Thyroid gland (tissue), 4 donors: ENCODE measurements around the gene MFF. TPM values are rescaled to one million over a fixed set of nuclear protein-coding genes. Genes with fewer than 3 reads are reported as not detected.

Experiments
- DNase-seq, 2 donors: peaks; one replicate each; pipeline ENCODE4 v3.0.0-alpha.2; 2019
- H3K27ac ChIP-seq, 3 donors: fragments of 200-600 bp; sonication (generic); 1 replicate in 2 of 3; 2 replicates in 1 of 3; pipeline ENCODE4 v1.5.1; 2016 to 2019; ENCODE audit warnings: mild to moderate bottlenecking in 1 of 3, moderate library complexity in 1 of 3
- H3K27me3 ChIP-seq: fragments of 200-600 bp; sonication (generic); one replicate; pipeline ENCODE4 v1.5.1; 2019
- H3K36me3 ChIP-seq, 2 donors: fragments of 200-600 bp; sonication (generic); one replicate each; pipeline ENCODE4 v1.5.1; 2016 to 2019
- H3K4me1 ChIP-seq, 2 donors: fragments of 200-600 bp; sonication (generic); one replicate each; pipeline ENCODE4 v1.5.1; 2017 to 2019
- H3K4me3 ChIP-seq, 3 donors: fragments of 200-600 bp; sonication (generic); replicated peaks in 1 of 3; 1 replicate in 2 of 3; 2 replicates in 1 of 3; pipeline ENCODE4 v1.5.1; 2016; ENCODE audit warnings: mild to moderate bottlenecking in 1 of 3
- H3K9me3 ChIP-seq: fragments of 200-600 bp; sonication (generic); one replicate; pipeline ENCODE4 v1.5.1; 2017
- CTCF ChIP-seq, 6 experiments: fragments of 200-600 bp in 3 of 6; fragments of 450-650 bp in 3 of 6; sonication (generic) in 3 of 6; IDR thresholded peaks; one replicate each; pipeline ENCODE4 v1.5.1; 2016 to 2019; ENCODE audit warnings: antibody characterized with exemption in 6 of 6, mild to moderate bottlenecking in 2 of 6, inconsistent platforms in 1 of 6, moderate library complexity in 1 of 6
- POLR2A ChIP-seq, 2 donors: fragments of 450-650 bp; IDR thresholded peaks; one replicate each; pipeline ENCODE4 v1.6.1; 2017; ENCODE audit warnings: antibody characterized with exemption in 2 of 2, mild to moderate bottlenecking in 2 of 2, moderate library complexity in 1 of 2
- WGBS, 2 donors: methylation state at CpG; one replicate each; pipeline ENCODE4 v1.1.5; 2017; 5-methylcytosine and 5-hydroxymethylcytosine counted together
- intact Hi-C: fragments of 100-400 bp; cut with DNase I; formaldehyde crosslinking; loops from one replicate; pipeline ENCODE4 v1.15.1; 2023
- total RNA-seq, 4 donors: library from RNA; depleted of rRNA; stranded (reverse); fragments of >200 nt; gene quantifications; one replicate each; pipeline ENCODE4 v1.2.3, GENCODE V29; 2016

The MFF gene
- total RNA-seq, 4 donors from 2014 or later: 78.3 to 134 (median 99.7) TPM

GRCh38 chr2:227320305-227321094, 4.6 kb upstream of the MFF start:
- intact Hi-C loops: no loop called here
- no peak for TF ChIP-seq POLR2A (IDR thresholded peaks at IDR 0.05)

GRCh38 chr2:227322530-227323205, 2.4 kb upstream of the MFF start:
- Histone ChIP-seq H3K4me3 (no peak overlapping the region), H3K36me3 (no peaks in the 10 kb centered on the region), H3K27ac (no peak overlapping the region), H3K4me1 (peaks cover 8 to 18% of the 10 kb centered on the region in 2 donors), H3K9me3 (no peaks in the 10 kb centered on the region), H3K27me3 (no peaks in the 10 kb centered on the region)
- intact Hi-C loops: no loop called here
- TF ChIP-seq POLR2A (IDR thresholded peaks at IDR 0.05) (no peak), CTCF (IDR thresholded peaks at IDR 0.05) (no peak)
- WGBS, 2 donors: 92 to 98% methylated on average over 5 of the region's 5 CpGs
- no peak for DNase-seq

More at GRCh38 chr2:227320305-227321094, 4.6 kb upstream of the MFF start:
- H3K27me3 ChIP-seq: no peaks in the 10 kb centered on the region
- H3K27ac ChIP-seq: no peak overlapping the region
- no peaks in the 10 kb centered on the region for H3K36me3 ChIP-seq
- DNase-seq: no peak
- no peaks in the 10 kb centered on the region for H3K9me3 ChIP-seq
- peaks cover 0 to 6% of the 10 kb centered on the region in 2 donors for H3K4me1 ChIP-seq
- no peak overlapping the region for H3K4me3 ChIP-seq
- 88% methylated on average over 24 to 30 of the region's 33 CpGs for WGBS, 2 donors

GRCh38 chr2:227323818-227324217, 1.2 kb upstream of the MFF start:
- H3K9me3 ChIP-seq: no peaks in the 10 kb centered on the region
- H3K27me3 ChIP-seq: no peaks in the 10 kb centered on the region
- peaks cover 8 to 18% of the 10 kb centered on the region in 2 donors for H3K4me1 ChIP-seq
- 97 to 98% methylated on average over 4 of the region's 4 CpGs for WGBS, 2 donors
- no peak for TF ChIP-seq POLR2A (IDR thresholded peaks at IDR 0.05)
- TF ChIP-seq CTCF (IDR thresholded peaks at IDR 0.05): no peak
- H3K36me3 ChIP-seq: no peaks in the 10 kb centered on the region
- intact Hi-C loops: no loop called here
- no peak overlapping the region for H3K4me3 ChIP-seq
- H3K27ac ChIP-seq: no peak overlapping the region
- DNase-seq: no peak

- no peaks in the 10 kb centered on the region for H3K9me3 ChIP-seq
- H3K4me3 ChIP-seq: peak overlapping the region; percentile 49 to 98 (median 97)
- no peak for DNase-seq
- intact Hi-C loops: no loop called here
- WGBS, 2 donors: 10 to 14% methylated on average over 6 of the region's 6 CpGs
- H3K4me1 ChIP-seq: peaks cover 8 to 18% of the 10 kb centered on the region in 2 donors
- peak overlapping the region in 2 of 3 donors; percentile 83 to 92 for H3K27ac ChIP-seq
- TF ChIP-seq CTCF (IDR thresholded peaks at IDR 0.05) (no peak), POLR2A (IDR thresholded peaks at IDR 0.05) (no peak)
- no peaks in the 10 kb centered on the region for H3K36me3 ChIP-seq
- no peaks in the 10 kb centered on the region for H3K27me3 ChIP-seq
Measured at GRCh38 chr2:227324642-227324994, 433 bp upstream of the MFF start.

GRCh38 chr2:227325839-227326195, 766 bp downstream of the MFF start:
- intact Hi-C loops: no loop called here
- H3K4me1 ChIP-seq: peaks cover 8 to 18% of the 10 kb centered on the region in 2 donors
- no peaks in the 10 kb centered on the region for H3K27me3 ChIP-seq
- 1 to 3% methylated on average over 13 of the region's 13 CpGs for WGBS, 2 donors
- H3K36me3 ChIP-seq: peaks cover 0 to 3% of the 10 kb centered on the region in 2 donors
- peak overlapping the region in 2 of 3 donors; percentile 83 to 92 for H3K27ac ChIP-seq
- TF ChIP-seq CTCF (IDR thresholded peaks at IDR 0.05): no peak
- no peak for TF ChIP-seq POLR2A (IDR thresholded peaks at IDR 0.05)
- peak; percentile 14 to 38 for DNase-seq
- no peaks in the 10 kb centered on the region for H3K9me3 ChIP-seq
- H3K4me3 ChIP-seq: peak overlapping the region; percentile 93 to 98 (median 97)
